ENCODE data around the gene WSB2. TPM values are rescaled to one million over a fixed set of nuclear protein-coding genes. Genes with fewer than 3 reads are reported as not detected.
A peak's percentile ranks its signal among the peaks of the same experiment; 100 is the strongest.
"Not testable (repeated sequence)": the region's sequence is repeated elsewhere in the genome, so short reads cannot be mapped to it uniquely, and the experiment has no call there.

Gene WSB2
- total RNA-seq, 3 donors from 2014 or later, result 48.1 to 67.7 (median 52.0) TPM

GRCh38 chr12:118034429-118035189 lies 26.4 kb downstream of the WSB2 start:
- DNase-seq (no peak), ATAC-seq (no peak)
- peaks cover 41% of the 10 kb centered on the region for H3K4me1 Mint-ChIP-seq (ENCODE audit: low read depth)
- no peak overlapping the region for H3K4me3 Mint-ChIP-seq
- H3K27me3 Mint-ChIP-seq (ENCODE audit: low read depth), result no peaks in the 10 kb centered on the region
- H3K36me3 Mint-ChIP-seq (ENCODE audit: insufficient read depth), result peaks cover 59% of the 10 kb centered on the region
- H3K9me3 Mint-ChIP-seq, result no peaks in the 10 kb centered on the region

GRCh38 chr12:118033902-118034301 lies 27.1 kb downstream of the WSB2 start:
- peaks cover 41% of the 10 kb centered on the region for H3K4me1 Mint-ChIP-seq (ENCODE audit: low read depth)
- DNase-seq (no peak), ATAC-seq (no peak)
- H3K27me3 Mint-ChIP-seq (ENCODE audit: low read depth), result no peaks in the 10 kb centered on the region
- H3K9me3 Mint-ChIP-seq, result no peaks in the 10 kb centered on the region
- peaks cover 59% of the 10 kb centered on the region for H3K36me3 Mint-ChIP-seq (ENCODE audit: insufficient read depth)
- no peak overlapping the region for H3K4me3 Mint-ChIP-seq

GRCh38 chr12:118033323-118033722 lies 27.7 kb downstream of the WSB2 start:
- Mint-ChIP-seq H3K4me1 (ENCODE audit: low read depth) (peaks cover 41% of the 10 kb centered on the region), H3K4me3 (no peak overlapping the region), H3K27me3 (ENCODE audit: low read depth) (no peaks in the 10 kb centered on the region), H3K36me3 (ENCODE audit: insufficient read depth) (peaks cover 59% of the 10 kb centered on the region), H3K9me3 (no peaks in the 10 kb centered on the region)
- no peak for ATAC-seq
- DNase-seq, result no peak

GRCh38 chr12:118032188-118032587 lies 28.8 kb downstream of the WSB2 start:
- H3K4me3 Mint-ChIP-seq, result no peak overlapping the region

GRCh38 chr12:118029166-118029565 lies 31.8 kb downstream of the WSB2 start:
- no peaks in the 10 kb centered on the region for H3K27me3 Mint-ChIP-seq (ENCODE audit: low read depth)
- H3K4me1 Mint-ChIP-seq (ENCODE audit: low read depth), result peaks cover 13% of the 10 kb centered on the region
- no peak for DNase-seq
- no peak for ATAC-seq
- no peaks in the 10 kb centered on the region for H3K9me3 Mint-ChIP-seq
- H3K36me3 Mint-ChIP-seq (ENCODE audit: insufficient read depth), result peaks cover 36% of the 10 kb centered on the region
- no peak overlapping the region for H3K4me3 Mint-ChIP-seq

More at GRCh38 chr12:118032188-118032587, 28.8 kb downstream of the WSB2 start:
- no peaks in the 10 kb centered on the region for H3K9me3 Mint-ChIP-seq
- peaks cover 59% of the 10 kb centered on the region for H3K36me3 Mint-ChIP-seq (ENCODE audit: insufficient read depth)
- DNase-seq, result no peak
- no peak for ATAC-seq
- H3K4me1 Mint-ChIP-seq (ENCODE audit: low read depth), result peaks cover 39% of the 10 kb centered on the region
- H3K27me3 Mint-ChIP-seq (ENCODE audit: low read depth), result no peaks in the 10 kb centered on the region

- no peak overlapping the region for H3K4me3 Mint-ChIP-seq
- H3K9me3 Mint-ChIP-seq, result no peaks in the 10 kb centered on the region
- H3K27me3 Mint-ChIP-seq (ENCODE audit: low read depth), result no peaks in the 10 kb centered on the region
- no peak for ATAC-seq
- H3K36me3 Mint-ChIP-seq (ENCODE audit: insufficient read depth), result peaks cover 38% of the 10 kb centered on the region
- no peaks in the 10 kb centered on the region for H3K4me1 Mint-ChIP-seq (ENCODE audit: low read depth)
- DNase-seq, result no peak
Observed at GRCh38 chr12:118025168-118025567, 35.8 kb downstream of the WSB2 start.

- ATAC-seq (no peak), DNase-seq (no peak)
- Mint-ChIP-seq H3K9me3 (no peaks in the 10 kb centered on the region), H3K4me1 (ENCODE audit: low read depth) (peaks cover 2% of the 10 kb centered on the region), H3K27me3 (ENCODE audit: low read depth) (no peaks in the 10 kb centered on the region), H3K36me3 (ENCODE audit: insufficient read depth) (peaks cover 38% of the 10 kb centered on the region), H3K4me3 (no peak overlapping the region)
Observed at GRCh38 chr12:118023301-118023860, 37.6 kb downstream of the WSB2 start.

- DNase-seq (no peak), ATAC-seq (no peak)
- Mint-ChIP-seq H3K4me1 (ENCODE audit: low read depth) (peaks cover 7% of the 10 kb centered on the region), H3K36me3 (ENCODE audit: insufficient read depth) (peaks cover 32% of the 10 kb centered on the region), H3K9me3 (no peaks in the 10 kb centered on the region), H3K27me3 (ENCODE audit: low read depth) (no peaks in the 10 kb centered on the region), H3K4me3 (no peak overlapping the region)
Observed at GRCh38 chr12:118022728-118023109, 38.3 kb downstream of the WSB2 start.

- not testable (repeated sequence) for H3K9me3 Mint-ChIP-seq; ATAC-seq; H3K27me3 Mint-ChIP-seq (ENCODE audit: low read depth); DNase-seq; H3K4me3 Mint-ChIP-seq
- peaks cover 11% of the 10 kb centered on the region for H3K4me1 Mint-ChIP-seq (ENCODE audit: low read depth)
- H3K36me3 Mint-ChIP-seq (ENCODE audit: insufficient read depth), result peaks cover 30% of the 10 kb centered on the region
Observed at GRCh38 chr12:118022097-118022727, 38.8 kb downstream of the WSB2 start.

- H3K36me3 Mint-ChIP-seq (ENCODE audit: insufficient read depth), result peaks cover 26% of the 10 kb centered on the region
- no peaks in the 10 kb centered on the region for H3K27me3 Mint-ChIP-seq (ENCODE audit: low read depth)
- DNase-seq (no peak), ATAC-seq (no peak)
- H3K4me3 Mint-ChIP-seq, result no peak overlapping the region
- peaks cover 17% of the 10 kb centered on the region for H3K4me1 Mint-ChIP-seq (ENCODE audit: low read depth)
- H3K9me3 Mint-ChIP-seq, result no peaks in the 10 kb centered on the region
Observed at GRCh38 chr12:118020036-118020435, 40.9 kb downstream of the WSB2 start.

- DNase-seq (no peak), ATAC-seq (no peak)
- Mint-ChIP-seq H3K36me3 (ENCODE audit: insufficient read depth) (peaks cover 24% of the 10 kb centered on the region), H3K27me3 (ENCODE audit: low read depth) (no peaks in the 10 kb centered on the region), H3K4me3 (peak overlapping the region; percentile 95), H3K9me3 (no peaks in the 10 kb centered on the region), H3K4me1 (ENCODE audit: low read depth) (peaks cover 17% of the 10 kb centered on the region)
Observed at GRCh38 chr12:118017926-118018325, 43.1 kb downstream of the WSB2 start.

- H3K27me3 Mint-ChIP-seq (ENCODE audit: low read depth), result no peaks in the 10 kb centered on the region
- no peaks in the 10 kb centered on the region for H3K9me3 Mint-ChIP-seq
- H3K4me3 Mint-ChIP-seq, result peak within 1 kb of the TSS; percentile 95
- H3K4me1 Mint-ChIP-seq (ENCODE audit: low read depth), result peaks cover 17% of the 10 kb centered on the region
- ATAC-seq, result peak; percentile 98
- peaks cover 16% of the 10 kb centered on the region for H3K36me3 Mint-ChIP-seq (ENCODE audit: insufficient read depth)
- peak; percentile 98 for DNase-seq
Observed at GRCh38 chr12:118016424-118017264, 44.3 kb downstream of the WSB2 start, which contains the start of gene RFC5. Gene RFC5 (plus strand): TSS chr12:118016703. CDS start chr12:118016828, 125 bp downstream.

GRCh38 chr12:118015944-118016343 lies 45.0 kb downstream of the WSB2 start:
- no peak for DNase-seq
- Mint-ChIP-seq H3K4me1 (ENCODE audit: low read depth) (peaks cover 17% of the 10 kb centered on the region), H3K36me3 (ENCODE audit: insufficient read depth) (peaks cover 11% of the 10 kb centered on the region), H3K27me3 (ENCODE audit: low read depth) (no peaks in the 10 kb centered on the region), H3K4me3 (peak overlapping the region; percentile 95), H3K9me3 (no peaks in the 10 kb centered on the region)
- no peak for ATAC-seq

GRCh38 chr12:118015306-118015705 lies 45.7 kb downstream of the WSB2 start:
- DNase-seq, result no peak
- Mint-ChIP-seq H3K4me3 (no peak overlapping the region), H3K4me1 (ENCODE audit: low read depth) (peaks cover 17% of the 10 kb centered on the region)

More at GRCh38 chr12:118015306-118015705, 45.7 kb downstream of the WSB2 start:
- no peak for ATAC-seq
- Mint-ChIP-seq H3K27me3 (ENCODE audit: low read depth) (no peaks in the 10 kb centered on the region), H3K9me3 (no peaks in the 10 kb centered on the region), H3K36me3 (ENCODE audit: insufficient read depth) (peaks cover 6% of the 10 kb centered on the region)

Measured in activated T-cell treated with anti-CD3 and anti-CD28 coated beads, Interleukin-2, amount 50 U/mL, for 4 hours (primary cell).